ENCODE measurements around the gene ABCA7. TPM values are rescaled to one million over a fixed set of nuclear protein-coding genes. Genes with fewer than 3 reads are reported as not detected.

ABCA7 gene
- total RNA-seq, 1 donor from 2014 or later, result 51.0 TPM

- Histone ChIP-seq H3K36me3 (peaks cover 22% of the 10 kb centered on the region), H3K4me1 (peaks cover 35% of the 10 kb centered on the region), H3K4me3 (peak overlapping the region; percentile 20), H3K9me3 (no peaks in the 10 kb centered on the region), H3K27me3 (no peaks in the 10 kb centered on the region), H3K27ac (peak overlapping the region; percentile 65)
- DNase-seq, result peak; percentile 88
- TF ChIP-seq CTCF (IDR thresholded peaks at IDR 0.05), result no peak
- ATAC-seq, result peak; percentile 55
- intact Hi-C loops (cut with DNase I), result no loop called here
Observed at GRCh38 chr19:1076951-1077350, 37.0 kb downstream of the ABCA7 start.

DNA sequence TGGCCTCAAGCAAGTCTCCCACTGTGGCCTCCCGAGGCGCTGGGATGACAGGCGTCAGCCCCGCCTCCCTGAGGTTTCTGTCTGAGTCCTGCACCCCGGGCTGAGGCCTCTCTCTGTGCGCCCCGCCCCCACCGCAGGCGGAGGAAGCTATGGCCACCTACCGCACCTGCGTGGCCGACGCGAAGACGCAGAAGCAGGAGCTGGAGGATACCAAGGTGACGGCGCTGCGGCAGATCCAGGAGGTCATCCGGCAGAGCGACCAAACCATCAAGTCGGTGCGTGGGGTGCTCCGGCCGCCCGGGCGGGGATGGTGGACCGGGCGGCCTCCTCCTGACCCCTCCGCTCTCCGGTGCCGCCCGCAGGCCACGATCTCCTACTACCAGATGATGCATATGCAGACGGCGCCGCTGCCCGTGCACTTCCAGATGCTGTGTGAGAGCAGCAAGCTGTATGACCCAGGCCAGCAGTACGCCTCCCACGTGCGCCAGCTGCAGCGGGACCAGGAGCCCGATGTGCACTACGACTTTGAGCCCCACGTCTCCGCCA is 39.7 kb downstream of the ABCA7 start:
- Histone ChIP-seq H3K9me3 (no peaks in the 10 kb centered on the region), H3K4me3 (no peak overlapping the region), H3K27me3 (no peaks in the 10 kb centered on the region), H3K27ac (no peak overlapping the region), H3K36me3 (peaks cover 40% of the 10 kb centered on the region), H3K4me1 (peaks cover 38% of the 10 kb centered on the region)
- no peak for ATAC-seq
- no peak for TF ChIP-seq CTCF (IDR thresholded peaks at IDR 0.05)
- intact Hi-C loops (cut with DNase I), result loop anchor here (10.0 kb wide), 1 partner anchor 45 kb away; no protein-coding TSS in a partner anchor
- DNase-seq, result peak; percentile 72

GRCh38 chr19:1080360-1081161 is 40.7 kb downstream of the ABCA7 start:
- peaks cover 31% of the 10 kb centered on the region for H3K4me1 ChIP-seq
- DNase-seq (peak; percentile 66), ATAC-seq (no peak)
- no peaks in the 10 kb centered on the region for H3K9me3 ChIP-seq
- H3K4me3 ChIP-seq, result no peak overlapping the region
- no peaks in the 10 kb centered on the region for H3K27me3 ChIP-seq
- peaks cover 48% of the 10 kb centered on the region for H3K36me3 ChIP-seq
- intact Hi-C loops (cut with DNase I), result loop anchor here (10.0 kb wide), 1 partner anchor 46 kb away; no protein-coding TSS in a partner anchor
- no peak for TF ChIP-seq CTCF (IDR thresholded peaks at IDR 0.05)
- H3K27ac ChIP-seq, result no peak overlapping the region

- Histone ChIP-seq H3K27ac (no peak overlapping the region), H3K36me3 (peaks cover 58% of the 10 kb centered on the region)
- intact Hi-C loops (cut with DNase I), result loop anchor here (10.0 kb wide), 1 partner anchor 47 kb away; no protein-coding TSS in a partner anchor
Observed at GRCh38 chr19:1081301-1082164, 41.6 kb downstream of the ABCA7 start.

More at GRCh38 chr19:1081301-1082164, 41.6 kb downstream of the ABCA7 start:
- DNase-seq (peak; percentile 72), ATAC-seq (no peak)
- Histone ChIP-seq H3K4me1 (peaks cover 24% of the 10 kb centered on the region), H3K9me3 (no peaks in the 10 kb centered on the region), H3K4me3 (no peak overlapping the region), H3K27me3 (no peaks in the 10 kb centered on the region)
- TF ChIP-seq CTCF (IDR thresholded peaks at IDR 0.05), result no peak
